HEK293 (cell line): Measurements from ENCODE around the gene WASF1.

Source experiments
- ATF2 ChIP-seq: fragments of 450-650 bp; formaldehyde crosslinking; IDR thresholded peaks from 2 replicates; pipeline ENCODE4 v1.5.1; 2016; ENCODE audit warnings: missing biosample characterization, missing genetic modification characterization, low read depth
- KLF1 ChIP-seq: fragments of 450-650 bp; formaldehyde crosslinking; IDR thresholded peaks from 2 replicates; pipeline ENCODE4 v1.5.1; 2016; ENCODE audit warnings: missing biosample characterization, missing genetic modification characterization
- MYNN ChIP-seq: fragments of 450-650 bp; formaldehyde crosslinking; IDR thresholded peaks from 2 replicates; pipeline ENCODE4 v1.5.1; 2016; ENCODE audit warnings: missing biosample characterization, missing genetic modification characterization, borderline replicate concordance
- ZFP37 ChIP-seq: fragments of 450-650 bp; formaldehyde crosslinking; IDR thresholded peaks from 2 replicates; pipeline ENCODE4 v1.5.1; 2016; ENCODE audit warnings: missing biosample characterization, missing genetic modification characterization
- ZNF585B ChIP-seq: fragments of 450-650 bp; formaldehyde crosslinking; IDR thresholded peaks from 2 replicates; pipeline ENCODE4 v1.5.1; 2016; ENCODE audit warnings: missing biosample characterization, missing genetic modification characterization

DNA sequence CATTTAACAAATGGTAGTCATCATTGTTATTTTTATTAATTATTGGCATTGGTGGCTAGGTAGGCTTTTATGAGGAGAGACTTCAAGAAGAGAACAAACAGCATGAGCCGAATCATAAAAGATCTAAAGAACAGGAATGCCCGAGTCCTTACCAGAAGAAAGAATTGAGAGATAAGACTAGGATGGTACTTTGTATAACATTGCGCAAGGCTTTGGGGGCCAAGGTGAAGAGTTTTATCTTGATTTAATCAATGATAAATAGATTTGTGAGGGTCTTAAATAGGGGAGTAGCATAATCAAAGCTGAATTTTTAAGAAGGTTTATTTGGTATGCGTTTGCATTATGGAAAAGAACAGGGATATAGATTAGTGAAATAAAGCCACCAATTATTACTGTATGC lies 16.2 kb upstream of the WASF1 start:
- no peak for TF ChIP-seq KLF1 (tag by site-specific recombination)
- no peak for TF ChIP-seq ZFP37 (tag by site-specific recombination)
- no peak for TF ChIP-seq ATF2 (tag by site-specific recombination)
- no peak for TF ChIP-seq ZNF585B (tag by site-specific recombination)
- no peak for TF ChIP-seq MYNN (tag by site-specific recombination)
